ENCODE results near the gene PCDH9. TPM values are rescaled to one million over a fixed set of nuclear protein-coding genes. Genes with fewer than 3 reads are reported as not detected.

PCDH9 gene
- total RNA-seq, 1 donor from 2014 or later: 10.4 TPM

- H3K9me3 Mint-ChIP-seq (ENCODE audit: unreplicated experiment): no peaks in the 10 kb centered on the region
- FAIRE-seq (no peak), DNase-seq (ENCODE audit: low read depth) (peak; percentile 12)
- H3K27ac ChIP-seq (ENCODE audit: low read depth, low read length): no peak overlapping the region
- peaks cover 16% of the 10 kb centered on the region for H3K4me1 Mint-ChIP-seq (ENCODE audit: low read depth, unreplicated experiment)
- no peak overlapping the region for H2AFZ ChIP-seq (ENCODE audit: low read depth, low read length)
- H3K4me3 ChIP-seq (ENCODE audit: insufficient read depth, low read depth, low read length): peak overlapping the region; percentile 41
- peak overlapping the region; percentile 67 for H3K4me3 Mint-ChIP-seq (ENCODE audit: unreplicated experiment)
- peak overlapping the region; percentile 81 for H3K4me2 ChIP-seq (ENCODE audit: low read length)
- peak overlapping the region; percentile 47 for H3K9ac ChIP-seq (ENCODE audit: low read length)
- H4K20me1 ChIP-seq (ENCODE audit: insufficient read depth, low read length): no peaks in the 10 kb centered on the region
- peak overlapping the region; percentile 81 for H3K27ac Mint-ChIP-seq (ENCODE audit: unreplicated experiment)
- peaks cover 5% of the 10 kb centered on the region for H3K4me1 ChIP-seq (ENCODE audit: insufficient read depth, low read length)
- H3K27me3 ChIP-seq (ENCODE audit: insufficient read depth, low read length): no peaks in the 10 kb centered on the region
- no peaks in the 10 kb centered on the region for H3K9me3 ChIP-seq (ENCODE audit: insufficient read depth, low read depth, low read length)
- peaks cover 7% of the 10 kb centered on the region for H3K79me2 ChIP-seq (ENCODE audit: insufficient read depth, low read length)
- TF ChIP-seq CTCF (IDR thresholded peaks at IDR 0.05; ENCODE audit: insufficient read depth, low read depth, low read length) (no peak), EZH2 (IDR thresholded peaks at IDR 0.05; ENCODE audit: insufficient read depth, low read length) (no peak)
- peaks cover 1% of the 10 kb centered on the region for H3K27me3 Mint-ChIP-seq (ENCODE audit: low read depth, unreplicated experiment)
- no peaks in the 10 kb centered on the region for H3K36me3 ChIP-seq (ENCODE audit: insufficient read depth, low read length)
- H3K36me3 Mint-ChIP-seq (ENCODE audit: low read depth, unreplicated experiment): no peaks in the 10 kb centered on the region
Observed at GRCh38 chr13:67223742-67224141, 6.4 kb downstream of the PCDH9 start.

- Mint-ChIP-seq H3K27ac (ENCODE audit: unreplicated experiment) (peak overlapping the region; percentile 86), H3K4me1 (ENCODE audit: low read depth, unreplicated experiment) (peaks cover 12% of the 10 kb centered on the region), H3K4me3 (ENCODE audit: unreplicated experiment) (no peak overlapping the region), H3K9me3 (ENCODE audit: unreplicated experiment) (no peaks in the 10 kb centered on the region), H3K36me3 (ENCODE audit: low read depth, unreplicated experiment) (no peaks in the 10 kb centered on the region), H3K27me3 (ENCODE audit: low read depth, unreplicated experiment) (peaks cover 1% of the 10 kb centered on the region)
- no peak overlapping the region for H2AFZ ChIP-seq (ENCODE audit: low read depth, low read length)
- no peak overlapping the region for H3K9ac ChIP-seq (ENCODE audit: low read length)
- no peaks in the 10 kb centered on the region for H3K36me3 ChIP-seq (ENCODE audit: insufficient read depth, low read length)
- FAIRE-seq (no peak), DNase-seq (ENCODE audit: low read depth) (peak; percentile 67)
- no peaks in the 10 kb centered on the region for H4K20me1 ChIP-seq (ENCODE audit: insufficient read depth, low read length)
- no peak for TF ChIP-seq EZH2 (IDR thresholded peaks at IDR 0.05; ENCODE audit: insufficient read depth, low read length)
- no peak for TF ChIP-seq CTCF (IDR thresholded peaks at IDR 0.05; ENCODE audit: insufficient read depth, low read depth, low read length)
- H3K9me3 ChIP-seq (ENCODE audit: insufficient read depth, low read depth, low read length): no peaks in the 10 kb centered on the region
- H3K4me3 ChIP-seq (ENCODE audit: insufficient read depth, low read depth, low read length): no peak overlapping the region
- H3K79me2 ChIP-seq (ENCODE audit: insufficient read depth, low read length): no peaks in the 10 kb centered on the region
- peaks cover 5% of the 10 kb centered on the region for H3K4me1 ChIP-seq (ENCODE audit: insufficient read depth, low read length)
- no peaks in the 10 kb centered on the region for H3K27me3 ChIP-seq (ENCODE audit: insufficient read depth, low read length)
- H3K27ac ChIP-seq (ENCODE audit: low read depth, low read length): no peak overlapping the region
- peak overlapping the region; percentile 13 for H3K4me2 ChIP-seq (ENCODE audit: low read length)
Observed at GRCh38 chr13:67223024-67223423, 7.1 kb downstream of the PCDH9 start.

GRCh38 chr13:67221630-67222226 is 8.4 kb downstream of the PCDH9 start:
- no peaks in the 10 kb centered on the region for H4K20me1 ChIP-seq (ENCODE audit: insufficient read depth, low read length)
- no peaks in the 10 kb centered on the region for H3K9me3 Mint-ChIP-seq (ENCODE audit: unreplicated experiment)
- peaks cover 12% of the 10 kb centered on the region for H3K4me1 Mint-ChIP-seq (ENCODE audit: low read depth, unreplicated experiment)
- FAIRE-seq (no peak), DNase-seq (ENCODE audit: low read depth) (no peak)
- no peak overlapping the region for H3K4me2 ChIP-seq (ENCODE audit: low read length)
- H3K36me3 Mint-ChIP-seq (ENCODE audit: low read depth, unreplicated experiment): no peaks in the 10 kb centered on the region
- H3K27ac ChIP-seq (ENCODE audit: low read depth, low read length): no peak overlapping the region
- no peaks in the 10 kb centered on the region for H3K36me3 ChIP-seq (ENCODE audit: insufficient read depth, low read length)
- no peak overlapping the region for H2AFZ ChIP-seq (ENCODE audit: low read depth, low read length)
- no peak overlapping the region for H3K9ac ChIP-seq (ENCODE audit: low read length)
- no peak overlapping the region for H3K27ac Mint-ChIP-seq (ENCODE audit: unreplicated experiment)
- no peaks in the 10 kb centered on the region for H3K79me2 ChIP-seq (ENCODE audit: insufficient read depth, low read length)
- peaks cover 5% of the 10 kb centered on the region for H3K4me1 ChIP-seq (ENCODE audit: insufficient read depth, low read length)
- no peak overlapping the region for H3K4me3 Mint-ChIP-seq (ENCODE audit: unreplicated experiment)
- H3K9me3 ChIP-seq (ENCODE audit: insufficient read depth, low read depth, low read length): no peaks in the 10 kb centered on the region
- H3K27me3 Mint-ChIP-seq (ENCODE audit: low read depth, unreplicated experiment): peaks cover 1% of the 10 kb centered on the region
- no peaks in the 10 kb centered on the region for H3K27me3 ChIP-seq (ENCODE audit: insufficient read depth, low read length)
- H3K4me3 ChIP-seq (ENCODE audit: insufficient read depth, low read depth, low read length): no peak overlapping the region
- TF ChIP-seq EZH2 (IDR thresholded peaks at IDR 0.05; ENCODE audit: insufficient read depth, low read length) (no peak), CTCF (IDR thresholded peaks at IDR 0.05; ENCODE audit: insufficient read depth, low read depth, low read length) (no peak)

Measured in astrocyte (in vitro differentiated cells and primary cell).